Adrenal gland (tissue), 5 donors: ENCODE data around the gene CRYM.

Experiments used
- POLR2A ChIP-seq, 2 donors: fragments of 450-650 bp; IDR thresholded peaks; one replicate each; pipeline ENCODE4 v1.6.1; 2017; ENCODE audit warnings: antibody characterized with exemption in 2 of 2, mild to moderate bottlenecking in 2 of 2, moderate library complexity in 1 of 2
- TF ChIP-seq, protein P1 (sequence below), 6 experiments: fragments of 450-650 bp in 4 of 6; fragments of 200-600 bp in 2 of 6; sonication (generic) in 1 of 6; IDR thresholded peaks; 1 replicate in 5 of 6; 2 replicates in 1 of 6; pipeline versions ENCODE4 v1.5.1 to v1.8.0; 2016 to 2021; ENCODE audit warnings: antibody characterized with exemption in 6 of 6, mild to moderate bottlenecking in 2 of 6, moderate library complexity in 1 of 6
- donor health status: DM: no; HTN: no; CAD: no.

DNA sequence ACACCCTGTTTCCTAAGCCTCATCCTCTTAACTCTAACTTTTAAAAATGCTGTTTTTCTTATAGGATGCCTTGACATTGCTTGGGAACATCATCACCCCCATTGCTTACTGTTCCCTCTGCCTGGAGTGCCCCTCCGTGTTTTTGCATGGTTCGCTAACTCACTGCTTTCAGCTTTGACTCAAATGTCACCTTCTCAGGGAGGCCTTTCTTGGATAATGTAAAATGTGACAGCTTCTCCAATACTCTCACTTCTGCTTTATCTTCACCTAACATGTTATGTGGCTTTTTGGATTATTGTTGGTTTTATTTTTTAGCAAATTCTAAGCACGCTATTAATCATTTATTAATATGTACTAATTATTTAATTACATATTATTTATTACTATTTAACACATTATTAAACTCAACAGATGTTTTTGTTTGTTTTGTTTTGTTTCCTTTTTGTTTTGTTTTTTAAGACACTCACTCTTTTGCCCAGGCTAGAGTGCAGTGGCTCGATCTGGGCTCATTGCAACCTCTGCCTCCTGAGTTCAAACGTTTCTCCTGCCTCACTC, 3.8 kb downstream of the CRYM start:
- TF ChIP-seq, protein P1, sequence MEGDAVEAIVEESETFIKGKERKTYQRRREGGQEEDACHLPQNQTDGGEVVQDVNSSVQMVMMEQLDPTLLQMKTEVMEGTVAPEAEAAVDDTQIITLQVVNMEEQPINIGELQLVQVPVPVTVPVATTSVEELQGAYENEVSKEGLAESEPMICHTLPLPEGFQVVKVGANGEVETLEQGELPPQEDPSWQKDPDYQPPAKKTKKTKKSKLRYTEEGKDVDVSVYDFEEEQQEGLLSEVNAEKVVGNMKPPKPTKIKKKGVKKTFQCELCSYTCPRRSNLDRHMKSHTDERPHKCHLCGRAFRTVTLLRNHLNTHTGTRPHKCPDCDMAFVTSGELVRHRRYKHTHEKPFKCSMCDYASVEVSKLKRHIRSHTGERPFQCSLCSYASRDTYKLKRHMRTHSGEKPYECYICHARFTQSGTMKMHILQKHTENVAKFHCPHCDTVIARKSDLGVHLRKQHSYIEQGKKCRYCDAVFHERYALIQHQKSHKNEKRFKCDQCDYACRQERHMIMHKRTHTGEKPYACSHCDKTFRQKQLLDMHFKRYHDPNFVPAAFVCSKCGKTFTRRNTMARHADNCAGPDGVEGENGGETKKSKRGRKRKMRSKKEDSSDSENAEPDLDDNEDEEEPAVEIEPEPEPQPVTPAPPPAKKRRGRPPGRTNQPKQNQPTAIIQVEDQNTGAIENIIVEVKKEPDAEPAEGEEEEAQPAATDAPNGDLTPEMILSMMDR (IDR thresholded peaks at IDR 0.05): no peak
- no peak for TF ChIP-seq POLR2A (IDR thresholded peaks at IDR 0.05)
